GM21717 (cell line): ENCODE data around the gene GATD1.

Source experiments
- ATAC-seq: cut with Tn5 transposase; IDR thresholded peaks from one replicate; pipeline ENCODE4 v1.9.1; 2021; ENCODE audit warnings: mild to moderate bottlenecking, moderate library complexity; ENCODE audit not compliant: unreplicated experiment

Gene GATD1, protein sequence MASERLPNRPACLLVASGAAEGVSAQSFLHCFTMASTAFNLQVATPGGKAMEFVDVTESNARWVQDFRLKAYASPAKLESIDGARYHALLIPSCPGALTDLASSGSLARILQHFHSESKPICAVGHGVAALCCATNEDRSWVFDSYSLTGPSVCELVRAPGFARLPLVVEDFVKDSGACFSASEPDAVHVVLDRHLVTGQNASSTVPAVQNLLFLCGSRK

DNA sequence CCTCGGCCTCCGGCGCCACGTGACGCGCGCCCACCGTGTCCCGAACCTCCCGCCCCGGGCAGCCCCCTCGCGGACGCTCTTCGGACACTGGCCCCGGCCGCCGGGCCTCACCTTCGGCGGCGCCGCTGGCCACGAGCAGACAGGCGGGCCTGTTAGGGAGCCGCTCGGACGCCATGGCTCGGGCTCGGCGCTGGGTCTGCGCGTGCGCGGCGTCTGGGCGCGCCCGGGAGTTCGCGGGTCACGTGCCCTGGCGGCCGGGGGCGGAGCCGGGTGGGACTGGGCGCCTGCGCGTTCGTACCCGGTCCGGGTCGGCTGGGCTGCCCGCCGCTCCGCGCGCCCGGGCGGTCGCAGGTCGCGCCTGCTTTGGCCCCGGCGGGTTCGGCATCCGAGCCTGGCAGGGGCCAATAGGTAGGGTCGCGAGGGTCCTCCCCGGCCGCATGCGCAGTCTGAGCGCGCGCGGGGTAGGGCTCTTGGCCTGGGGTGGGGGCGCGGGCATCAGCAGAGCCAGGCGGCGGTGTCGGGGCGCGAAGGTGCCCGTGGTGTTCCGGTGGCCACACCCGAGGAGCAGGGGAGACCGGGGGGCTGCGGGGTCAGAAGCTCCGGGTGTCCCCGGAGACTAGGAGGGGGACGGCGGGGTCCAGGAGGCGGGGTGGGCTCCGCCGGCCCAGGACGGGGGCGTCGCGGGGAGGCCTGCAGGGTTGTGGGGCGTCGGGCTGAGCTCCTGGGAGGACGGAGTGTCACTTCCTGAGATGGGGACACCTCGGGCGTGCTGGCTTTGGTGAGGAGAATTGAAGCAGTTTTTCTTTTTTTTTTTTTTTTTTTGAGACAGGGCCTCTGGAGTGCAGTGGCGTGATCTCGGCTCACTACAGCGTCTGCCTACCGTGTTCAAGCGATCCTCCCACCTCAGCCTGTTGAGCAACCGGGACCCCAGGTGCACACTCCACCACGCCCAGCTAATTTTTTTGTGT, at the start of gene GATD1:
GATD1 (minus strand) TSS at position 200 of the 968 bp plus-strand sequence; CDS start at position 175, 25 bp downstream.
- ATAC-seq, result peak; percentile 61

DNA sequence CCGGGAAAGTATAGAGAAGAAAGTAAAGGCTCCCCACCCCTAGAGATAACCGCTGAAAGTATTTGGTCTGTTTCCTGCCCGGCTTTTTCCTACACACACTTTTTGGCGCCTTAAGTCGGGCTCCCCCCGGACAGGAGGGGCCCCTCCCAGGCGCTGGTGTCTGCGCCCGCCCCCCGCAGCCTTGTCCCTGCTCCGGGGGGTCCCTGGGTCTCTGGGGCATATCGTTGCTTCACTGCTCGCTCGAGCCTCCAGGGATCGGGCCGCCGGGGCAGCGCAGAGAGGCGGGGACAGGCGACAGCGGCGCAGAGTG, 49.5 kb upstream of the GATD1 start:
- no peak for ATAC-seq

DNA sequence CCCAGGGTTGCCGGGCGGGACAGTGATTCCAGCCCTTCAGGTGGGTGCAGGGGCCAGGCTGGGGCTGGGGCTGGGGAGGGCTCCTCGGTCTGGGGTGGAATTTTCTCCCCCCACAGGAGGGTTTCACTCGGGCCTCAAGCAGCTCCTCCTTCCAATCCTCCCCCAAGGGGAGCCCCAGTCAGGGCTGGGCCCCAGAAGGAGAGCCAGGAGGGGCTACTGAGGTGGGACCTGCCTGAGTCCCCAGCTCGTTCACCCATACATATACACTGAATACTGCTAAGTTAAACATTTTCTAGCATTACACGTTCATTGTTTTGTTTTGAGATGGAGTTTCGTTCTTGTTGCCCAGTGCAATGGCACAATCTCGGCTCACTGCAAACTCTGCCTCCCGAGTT, 48.9 kb upstream of the GATD1 start:
- no peak for ATAC-seq

DNA sequence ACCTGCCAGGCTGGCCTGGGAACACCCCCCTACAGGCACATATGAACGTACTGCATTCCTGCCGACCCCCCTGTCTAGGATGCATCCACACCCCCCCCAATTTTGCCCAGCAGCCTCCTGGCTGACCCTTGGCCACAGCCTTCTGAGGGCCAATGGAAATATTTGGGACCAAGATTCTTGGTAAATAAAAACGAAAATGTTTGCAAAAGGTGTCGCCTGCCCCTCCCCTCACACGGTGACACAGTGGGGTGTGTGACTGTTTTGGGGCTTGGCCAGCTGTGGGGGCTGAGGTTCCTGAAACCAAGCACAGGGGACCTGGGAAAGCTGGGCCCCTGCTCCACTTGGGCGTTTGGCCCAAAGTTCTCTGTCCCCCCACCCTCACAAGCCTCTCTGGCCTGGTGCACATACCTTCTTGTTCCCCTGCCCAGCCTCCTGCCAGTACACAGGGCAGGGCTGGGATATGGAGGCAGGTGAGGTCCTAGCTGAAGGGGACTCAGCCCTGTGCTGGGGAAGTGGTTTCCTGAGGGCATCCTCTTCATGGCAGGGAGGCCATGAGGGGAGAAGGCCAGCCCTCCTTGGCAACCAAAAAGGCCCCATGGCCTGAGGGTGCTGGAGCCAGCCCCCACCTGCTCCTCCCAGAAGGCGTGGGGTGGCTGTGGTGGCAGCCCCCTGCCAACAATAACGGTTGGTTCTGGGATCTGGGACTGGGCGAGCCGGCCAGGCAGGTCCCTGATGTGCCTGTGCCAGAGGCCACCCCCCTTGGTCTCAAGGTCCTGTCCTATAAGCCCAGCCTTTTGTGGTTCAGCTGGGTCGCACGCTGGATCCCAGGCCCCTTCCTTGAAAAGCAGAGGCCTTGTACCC, 48.3 kb upstream of the GATD1 start:
- ATAC-seq, result no peak

DNA sequence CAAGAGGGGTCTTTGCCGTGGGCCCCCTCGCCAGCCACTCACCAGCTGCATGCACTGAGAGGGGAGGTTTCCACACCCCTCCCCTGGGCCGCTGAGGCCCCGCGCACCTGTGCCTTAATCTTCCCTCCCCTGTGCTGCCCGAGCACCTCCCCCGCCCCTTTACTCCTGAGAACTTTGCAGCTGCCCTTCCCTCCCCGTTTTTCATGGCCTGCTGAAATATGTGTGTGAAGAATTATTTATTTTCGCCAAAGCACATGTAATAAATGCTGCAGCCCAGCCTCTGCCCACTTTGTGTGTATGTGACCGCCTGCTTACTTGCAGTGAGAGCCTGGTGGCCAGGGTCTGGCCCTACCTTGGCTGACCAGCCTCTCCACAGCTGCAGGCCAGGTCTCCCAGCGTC, 47.7 kb upstream of the GATD1 start:
- no peak for ATAC-seq

DNA sequence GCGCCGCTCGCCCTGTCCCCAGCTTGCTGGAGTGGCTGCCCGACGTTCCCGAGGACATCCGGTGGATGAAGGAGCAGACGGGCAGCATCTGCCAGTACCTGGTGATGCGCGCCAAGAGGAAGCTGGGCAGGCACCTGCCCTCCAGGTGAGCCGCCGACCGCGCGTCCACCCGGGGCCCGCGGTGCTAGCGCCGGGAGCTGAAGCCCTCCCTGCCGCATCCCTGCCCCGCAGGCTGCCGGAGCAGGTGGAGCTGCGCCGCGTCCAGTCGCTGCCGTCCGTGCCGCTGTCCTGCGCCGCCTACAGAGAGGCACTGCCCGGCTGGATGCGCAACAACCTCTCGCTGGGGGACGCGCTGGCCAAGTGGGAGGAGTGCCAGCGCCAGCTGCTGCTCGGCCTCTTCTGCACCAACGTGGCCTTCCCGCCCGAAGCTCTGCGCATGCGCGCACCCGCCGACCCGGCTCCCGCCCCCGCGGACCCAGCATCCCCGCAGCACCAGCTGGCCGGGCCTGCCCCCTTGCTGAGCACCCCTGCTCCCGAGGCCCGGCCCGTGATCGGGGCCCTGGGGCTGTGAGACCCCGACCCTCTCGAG, 47.1 kb upstream of the GATD1 start:
- ATAC-seq, result no peak

DNA sequence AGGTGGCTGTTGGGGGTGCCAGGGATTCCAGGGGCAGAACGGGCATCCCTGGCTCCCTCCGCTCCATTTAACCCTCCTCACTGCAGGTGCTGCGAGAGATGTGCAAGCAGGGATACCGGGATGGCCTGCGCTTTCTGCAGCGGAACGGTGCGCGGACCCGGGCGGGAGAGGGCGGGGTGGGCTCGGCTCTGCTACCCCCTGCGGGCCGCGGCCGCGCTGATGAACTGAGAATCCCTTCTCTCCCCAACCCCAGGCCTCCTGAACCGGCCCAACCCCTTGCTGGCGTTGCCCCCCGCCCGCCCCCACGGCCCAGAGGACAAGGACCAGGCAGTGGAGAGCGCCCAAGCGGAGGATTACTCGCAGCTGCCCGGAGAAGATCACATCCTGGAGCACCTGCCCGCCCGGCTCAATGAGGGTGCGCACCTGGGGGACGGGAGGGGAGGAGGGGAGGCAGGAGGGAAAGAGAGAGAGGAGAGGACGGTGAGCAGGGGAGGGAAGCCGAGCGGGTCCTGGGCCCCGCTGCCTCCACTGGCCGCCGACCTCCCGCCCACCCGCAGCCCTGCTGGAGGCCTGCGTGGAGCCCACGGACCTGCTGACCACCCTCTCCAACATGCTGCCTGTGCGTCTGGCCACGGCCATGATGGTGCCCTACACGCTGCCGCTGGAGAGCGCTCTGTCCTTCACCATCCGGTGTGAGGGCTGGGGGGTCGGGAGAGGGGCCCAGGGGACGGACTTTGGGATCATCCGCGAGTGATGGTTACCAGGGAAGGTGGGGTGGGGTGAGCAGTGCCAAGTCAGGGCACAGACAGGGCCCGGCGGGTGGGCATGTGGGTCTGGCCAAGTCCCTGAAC, 46.4 kb upstream of the GATD1 start:
- ATAC-seq, result no peak

DNA sequence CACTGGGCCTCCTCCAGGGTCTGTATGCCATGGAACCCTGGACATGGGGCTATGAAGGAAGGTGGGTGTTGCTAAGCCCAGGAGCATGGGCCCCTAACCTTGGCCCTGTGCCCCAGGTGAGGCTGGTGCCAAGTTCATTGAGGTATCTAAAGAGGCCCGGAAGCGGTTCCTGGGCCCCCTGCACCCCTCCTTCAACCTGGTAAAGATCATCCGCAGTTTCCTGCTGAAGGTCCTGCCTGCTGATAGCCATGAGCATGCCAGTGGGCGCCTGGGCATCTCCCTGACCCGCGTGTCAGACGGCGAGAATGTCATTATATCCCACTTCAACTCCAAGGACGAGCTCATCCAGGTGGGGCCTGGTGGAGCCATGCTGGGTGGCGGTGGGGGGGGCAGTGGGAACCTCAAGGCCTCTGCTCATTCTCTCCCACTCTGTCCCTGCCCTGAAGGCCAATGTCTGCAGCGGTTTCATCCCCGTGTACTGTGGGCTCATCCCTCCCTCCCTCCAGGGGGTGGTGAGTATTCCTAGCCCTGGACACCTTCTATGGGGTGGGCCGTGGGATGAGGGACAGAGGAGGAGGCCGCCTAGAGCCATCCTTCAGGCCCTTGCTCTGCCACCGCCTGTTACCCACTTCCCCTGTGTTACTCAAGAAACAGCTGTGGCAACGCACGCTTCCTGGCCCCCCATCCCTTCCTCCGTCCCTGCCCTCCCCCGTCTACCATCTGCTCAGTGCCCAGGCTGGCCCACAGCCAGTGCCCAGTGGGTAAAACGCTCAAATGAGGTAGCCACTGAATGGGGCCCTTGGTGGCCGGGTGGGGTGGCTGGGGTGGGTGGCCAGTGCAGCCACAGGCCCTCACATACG, 44.5 kb upstream of the GATD1 start:
- no peak for ATAC-seq

DNA sequence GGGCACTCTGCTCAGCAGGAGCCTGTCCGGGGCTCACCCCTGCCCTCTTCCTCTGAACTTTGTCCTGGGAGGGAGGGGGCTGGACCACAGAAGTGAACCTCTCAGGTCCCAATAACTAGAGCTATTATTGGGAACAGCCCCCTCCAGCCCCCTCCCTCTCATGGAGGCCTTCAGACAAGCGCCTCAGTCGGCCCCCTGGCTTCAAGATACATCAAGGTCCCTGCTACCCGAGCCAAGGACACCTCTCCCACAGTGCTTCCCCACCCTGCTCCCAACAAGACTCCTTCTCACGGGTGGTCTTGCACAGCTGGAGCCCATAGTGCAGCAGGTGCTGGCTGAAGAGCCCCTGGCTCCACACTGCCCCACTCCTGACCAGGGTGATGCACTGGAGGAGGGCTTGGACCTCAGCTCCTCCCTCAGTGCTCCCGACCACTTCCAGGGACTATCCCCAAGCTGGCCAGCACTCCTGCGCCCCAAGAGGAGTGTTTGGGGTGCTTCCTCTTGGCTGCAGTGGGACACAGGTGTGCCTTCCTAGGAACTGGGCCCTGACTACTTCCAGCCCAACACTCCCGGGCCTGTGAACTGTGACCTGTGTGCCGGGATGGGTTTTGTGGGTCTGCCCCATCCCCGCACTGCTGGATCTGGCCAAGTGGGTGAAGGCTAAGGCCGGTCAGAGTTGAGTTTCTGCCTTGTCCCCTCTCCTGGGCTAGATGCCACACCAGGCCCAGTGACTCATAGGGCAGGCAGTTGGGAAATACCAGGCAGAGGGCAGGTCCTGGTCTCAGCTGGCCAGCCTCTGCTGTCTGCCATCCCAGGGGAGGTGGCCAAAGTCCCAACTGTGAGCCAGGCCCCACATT, 43.6 kb upstream of the GATD1 start:
- no peak for ATAC-seq

DNA sequence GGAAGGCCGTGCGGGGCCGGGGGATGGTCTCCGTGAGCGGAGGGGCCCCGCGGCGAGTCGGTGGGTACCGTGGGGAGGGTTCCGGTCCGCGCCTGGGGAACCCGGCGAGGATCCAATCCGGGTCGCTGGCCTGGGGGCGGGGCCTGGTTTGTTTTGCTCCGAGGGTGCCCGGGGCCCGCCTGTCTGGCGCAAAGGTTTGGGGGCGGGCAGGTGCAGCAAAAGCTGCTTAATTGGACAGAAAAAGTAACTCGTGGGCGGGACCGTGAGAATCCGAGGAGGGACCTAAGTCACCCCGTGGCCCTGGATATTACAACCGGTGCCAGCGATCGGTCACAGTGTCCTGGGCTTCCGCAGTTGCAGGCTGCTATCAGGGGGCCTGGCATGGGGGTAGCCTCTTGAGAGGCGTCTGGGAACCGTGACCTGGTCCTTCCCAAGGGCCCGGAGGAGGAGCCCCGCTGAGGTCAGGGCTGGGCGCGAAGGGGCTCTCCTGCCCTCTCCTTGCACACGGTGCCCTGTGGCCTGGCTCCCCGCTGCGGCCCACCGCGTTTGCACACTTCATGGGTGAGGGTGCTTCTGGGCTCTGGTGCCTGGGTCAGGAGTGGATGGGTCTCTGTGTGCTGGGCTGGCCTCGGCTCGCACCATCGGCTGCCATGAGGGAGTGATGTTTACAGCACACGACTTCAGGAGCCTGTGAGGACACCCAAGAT, 42.8 kb upstream of the GATD1 start:
- ATAC-seq, result peak; percentile 47

DNA sequence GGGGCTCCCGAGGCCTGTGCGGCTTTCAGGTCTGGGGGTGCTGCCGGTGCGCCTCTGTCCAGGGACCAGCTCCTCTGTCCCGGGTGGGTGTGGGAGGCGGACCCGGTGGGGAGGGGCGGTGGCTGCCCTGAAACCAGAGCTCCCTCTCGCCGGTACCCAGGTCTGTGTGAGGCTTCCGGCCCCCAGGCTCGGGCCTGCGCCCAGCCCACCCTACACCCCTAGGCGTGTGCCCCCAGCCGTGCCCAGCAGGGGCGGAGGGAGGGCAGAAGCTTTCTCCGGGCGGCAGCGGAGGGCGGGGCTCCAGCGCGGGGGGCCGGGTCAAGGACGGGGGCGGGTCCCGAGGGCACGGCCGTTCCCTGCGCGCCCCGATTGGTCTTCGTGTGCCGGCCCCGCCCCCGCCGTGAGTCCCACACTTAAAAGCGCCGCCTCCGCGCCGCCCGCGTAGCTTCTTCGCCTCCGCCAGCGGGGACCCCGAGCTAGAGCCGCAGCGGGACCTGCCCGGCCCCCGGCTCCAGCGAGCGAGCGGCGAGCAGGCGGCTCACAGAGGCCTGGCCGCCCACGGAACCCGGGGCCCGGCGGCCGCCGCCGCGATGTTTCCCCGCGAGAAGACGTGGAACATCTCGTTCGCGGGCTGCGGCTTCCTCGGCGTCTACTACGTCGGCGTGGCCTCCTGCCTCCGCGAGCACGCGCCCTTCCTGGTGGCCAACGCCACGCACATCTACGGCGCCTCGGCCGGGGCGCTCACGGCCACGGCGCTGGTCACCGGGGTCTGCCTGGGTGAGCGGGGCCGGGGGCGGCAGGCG, 42.0 kb upstream of the GATD1 start:
- peak; percentile 48 for ATAC-seq

DNA sequence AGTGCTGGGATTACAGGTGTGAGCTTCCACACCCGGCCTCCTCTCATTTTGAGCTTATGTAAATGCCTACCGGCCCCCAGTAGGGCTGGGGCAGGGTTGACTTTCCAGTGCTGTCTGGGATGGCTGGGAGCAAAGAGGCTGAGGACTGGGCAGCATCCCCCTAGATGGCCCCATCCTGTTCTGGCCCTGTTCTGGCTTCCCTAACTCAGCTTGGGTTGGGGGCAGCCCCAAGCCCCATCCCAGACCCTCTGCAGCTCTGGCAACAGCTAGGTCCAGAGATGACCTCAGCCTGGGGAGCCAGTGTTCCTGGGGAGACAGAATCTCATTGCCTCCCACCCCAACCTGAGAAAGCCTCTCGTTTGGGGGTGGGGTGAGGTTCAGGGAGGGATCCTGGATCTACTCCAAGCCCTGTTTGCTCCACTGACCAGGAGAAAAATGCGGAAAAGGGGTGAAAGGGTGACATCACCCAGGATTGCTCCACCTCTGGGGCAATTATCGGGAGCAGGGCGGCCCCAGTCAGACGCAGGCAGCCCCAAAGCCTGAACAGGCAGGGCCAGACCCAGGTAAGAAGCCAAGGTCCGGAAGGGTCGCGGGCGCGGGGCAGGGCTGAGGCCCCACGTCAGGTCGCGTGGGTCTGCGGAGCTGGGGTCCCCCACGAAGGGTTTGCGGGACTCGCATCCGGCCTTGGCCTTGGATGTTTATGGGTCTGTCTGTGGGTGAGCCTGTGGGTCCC, 41.3 kb upstream of the GATD1 start, which contains the start of gene PNPLA2:
PNPLA2 (plus strand) TSS at position 519 of the 733 bp plus-strand sequence. CDS start 805 bp downstream, outside the sequence.
- ATAC-seq, result no peak

DNA sequence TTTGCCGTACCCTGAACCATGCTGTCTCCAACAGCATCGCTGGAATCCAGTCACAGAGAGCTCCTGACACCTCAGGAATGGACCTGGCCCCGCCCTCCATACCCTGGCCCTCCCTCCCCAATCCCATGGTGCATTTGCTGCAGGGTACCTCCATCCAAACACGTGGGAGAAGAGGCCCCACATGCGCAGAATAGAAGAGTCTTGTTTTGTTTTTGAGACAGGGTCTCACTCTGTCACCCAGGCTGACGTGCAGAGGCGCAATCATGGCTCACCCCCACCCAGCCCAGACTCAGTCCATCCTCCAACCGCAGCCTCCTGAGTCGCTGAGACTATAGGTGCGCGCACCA, 39.1 kb upstream of the GATD1 start:
- ATAC-seq, result no peak

DNA sequence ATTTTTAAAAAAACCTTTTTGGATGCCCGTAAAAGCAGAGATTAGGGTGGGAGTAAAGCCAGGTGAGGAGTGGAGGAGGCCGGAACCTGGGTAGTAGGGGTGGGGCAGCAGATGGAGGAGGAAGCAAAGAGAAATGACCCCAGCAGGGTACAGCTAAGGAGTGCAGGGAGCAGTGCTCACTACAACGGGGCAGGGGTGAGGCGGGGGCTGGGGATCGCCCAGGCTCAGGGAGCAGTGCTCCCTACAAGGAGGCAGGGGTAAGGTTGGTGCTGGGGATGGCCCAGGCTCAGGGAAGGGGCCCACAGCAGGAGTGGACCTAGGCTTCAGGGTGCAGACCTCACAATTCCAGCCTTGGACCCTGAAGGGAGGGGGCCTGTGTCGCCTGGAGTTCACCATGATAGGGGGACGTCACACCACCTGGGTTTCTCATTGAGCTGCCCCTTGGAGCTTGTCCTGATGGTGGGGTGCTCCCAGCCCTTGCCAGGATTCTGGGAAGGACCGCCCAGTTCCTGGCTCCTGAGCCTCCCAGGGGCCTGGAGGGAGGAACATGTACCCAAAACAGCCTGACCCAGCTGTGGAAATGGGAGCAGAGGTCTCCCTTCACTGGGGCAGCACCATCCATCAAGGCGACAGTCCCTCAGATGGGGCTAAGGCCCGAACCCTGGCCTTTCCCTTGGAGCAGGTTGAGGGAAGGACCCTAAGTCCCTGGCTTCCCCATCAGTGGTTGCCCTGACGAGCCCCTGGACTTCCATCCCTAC, 38.6 kb upstream of the GATD1 start:
- ATAC-seq, result no peak

DNA sequence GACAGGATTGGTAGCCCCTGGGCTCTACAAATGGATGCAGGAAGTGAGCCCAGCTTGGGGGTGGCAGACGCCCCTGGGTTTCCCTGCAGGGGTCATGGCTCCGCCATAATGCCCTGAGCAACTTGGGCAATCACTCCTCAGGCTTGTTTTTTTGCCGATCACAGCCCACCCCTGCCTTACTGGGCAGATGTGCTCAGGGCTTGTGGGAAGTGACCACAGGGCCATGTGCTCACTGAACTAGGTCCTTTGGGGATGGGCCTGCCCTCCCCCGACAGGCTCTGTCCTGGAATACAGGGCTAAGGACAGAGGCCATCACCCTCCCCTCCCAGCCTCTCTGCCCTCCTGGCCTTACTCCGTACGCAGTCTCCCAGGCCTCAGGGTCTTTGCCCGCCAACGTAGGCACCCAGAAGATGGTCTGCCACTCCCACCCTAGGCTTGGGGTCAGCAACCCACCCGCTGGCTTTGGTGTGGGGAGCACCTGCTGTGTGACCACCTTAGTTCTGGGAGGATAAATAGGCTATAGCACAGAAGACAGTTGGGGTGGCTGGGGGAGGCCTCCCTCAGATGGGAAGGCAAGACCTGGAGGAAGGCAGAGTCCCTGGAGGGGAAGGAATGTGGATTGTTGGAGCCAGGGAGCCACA, 36.3 kb upstream of the GATD1 start:
- no peak for ATAC-seq
